Stimulated activated CD8-positive, alpha-beta memory T cell treated with anti-CD3 and anti-CD28 coated beads, Interleukin-4, amount 100 ng/mL, for 24 hours (primary cell): ENCODE data around the gene CRYBA2.

Experiments
- DNase-seq: peaks from one replicate; pipeline ENCODE4 v3.0.0-alpha.2; 2020; ENCODE audit warnings: low read depth

The CRYBA2 gene

GRCh38 chr2:218954541-218955300, 38.5 kb downstream of the CRYBA2 start:
- no peak for DNase-seq

GRCh38 chr2:218953366-218953954, 39.8 kb downstream of the CRYBA2 start:
- no peak for DNase-seq

GRCh38 chr2:218952160-218952559, 41.1 kb downstream of the CRYBA2 start:
- no peak for DNase-seq

- no peak for DNase-seq
Observed at GRCh38 chr2:218946621-218947020, 46.6 kb downstream of the CRYBA2 start.

GRCh38 chr2:218944759-218945404, 48.3 kb downstream of the CRYBA2 start:
- DNase-seq: no peak
